ENCODE measurements around the gene ZNF598.

Gene ZNF598

GRCh38 chr16:1990101-1990350 is 19.6 kb downstream of the ZNF598 start:
- no peak for DNase-seq

DNA sequence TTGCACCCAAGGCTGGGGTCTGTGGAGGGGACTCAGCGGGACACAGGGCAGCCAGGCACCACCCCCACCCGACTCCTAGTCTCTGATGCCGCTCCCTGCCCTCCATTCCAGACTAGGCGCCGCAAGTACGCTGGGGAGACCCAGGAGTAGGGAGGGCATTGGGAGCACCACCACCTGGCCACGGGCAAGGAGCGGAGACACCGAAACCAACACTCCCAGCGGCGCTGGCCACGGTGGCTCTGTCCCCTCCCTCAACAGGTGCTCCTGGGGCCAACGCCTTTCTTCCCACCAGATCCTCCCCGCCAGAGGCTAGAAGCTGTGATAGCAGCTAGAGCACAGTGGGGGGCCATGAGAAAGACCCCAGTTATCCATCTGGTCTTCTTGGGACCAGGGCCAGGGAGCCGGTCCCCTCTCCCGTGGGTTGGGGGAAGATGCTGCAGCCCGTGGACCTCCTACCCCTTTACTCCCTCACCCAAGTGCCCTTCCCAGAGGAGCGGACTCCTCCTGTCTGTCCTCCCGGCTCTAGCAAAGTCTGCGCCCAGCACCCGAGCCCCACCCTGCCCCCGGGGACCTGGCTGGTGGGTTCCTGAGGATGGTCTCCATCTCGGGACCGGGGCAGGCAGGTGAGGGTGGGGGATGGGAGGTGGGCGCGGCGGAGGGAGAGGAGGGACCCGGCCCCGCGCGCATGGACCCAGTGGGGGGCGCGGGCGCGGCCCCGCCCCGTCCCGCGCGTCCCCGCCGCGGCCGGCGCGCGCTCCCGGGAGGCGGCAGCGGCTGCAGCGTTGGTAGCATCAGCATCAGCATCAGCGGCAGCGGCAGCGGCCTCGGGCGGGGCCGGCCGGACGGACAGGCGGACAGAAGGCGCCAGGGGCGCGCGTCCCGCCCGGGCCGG is 20.2 kb downstream of the ZNF598 start, which contains the start of gene SYNGR3:
Gene SYNGR3 (plus strand): TSS at position 762 of the 892 bp plus-strand sequence. CDS start 133 bp downstream, outside the sequence.
- no peak for DNase-seq

DNA sequence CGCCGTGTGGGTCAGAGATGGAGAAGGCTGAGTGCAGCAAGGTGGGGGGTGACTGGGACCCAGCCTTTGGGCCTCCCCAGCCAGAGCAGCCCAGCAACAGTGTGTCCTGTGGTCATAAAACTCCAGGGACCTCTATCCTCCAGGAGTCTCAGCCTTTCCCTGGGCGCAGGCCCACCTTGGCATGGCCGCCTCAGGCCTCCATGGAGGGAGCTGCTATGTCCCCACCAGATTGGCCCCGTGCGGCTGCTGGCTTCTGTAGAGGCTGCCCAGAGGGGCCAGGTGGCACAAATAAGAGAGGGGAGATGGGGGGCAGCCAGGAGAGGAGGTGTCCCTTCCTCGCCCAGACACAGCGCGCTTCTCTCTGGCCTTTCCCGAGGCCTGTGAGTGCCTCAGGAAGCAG is 22.4 kb downstream of the ZNF598 start:
- DNase-seq: no peak

GRCh38 chr16:1985466-1986150 is 24.0 kb downstream of the ZNF598 start:
- no peak for DNase-seq

DNA sequence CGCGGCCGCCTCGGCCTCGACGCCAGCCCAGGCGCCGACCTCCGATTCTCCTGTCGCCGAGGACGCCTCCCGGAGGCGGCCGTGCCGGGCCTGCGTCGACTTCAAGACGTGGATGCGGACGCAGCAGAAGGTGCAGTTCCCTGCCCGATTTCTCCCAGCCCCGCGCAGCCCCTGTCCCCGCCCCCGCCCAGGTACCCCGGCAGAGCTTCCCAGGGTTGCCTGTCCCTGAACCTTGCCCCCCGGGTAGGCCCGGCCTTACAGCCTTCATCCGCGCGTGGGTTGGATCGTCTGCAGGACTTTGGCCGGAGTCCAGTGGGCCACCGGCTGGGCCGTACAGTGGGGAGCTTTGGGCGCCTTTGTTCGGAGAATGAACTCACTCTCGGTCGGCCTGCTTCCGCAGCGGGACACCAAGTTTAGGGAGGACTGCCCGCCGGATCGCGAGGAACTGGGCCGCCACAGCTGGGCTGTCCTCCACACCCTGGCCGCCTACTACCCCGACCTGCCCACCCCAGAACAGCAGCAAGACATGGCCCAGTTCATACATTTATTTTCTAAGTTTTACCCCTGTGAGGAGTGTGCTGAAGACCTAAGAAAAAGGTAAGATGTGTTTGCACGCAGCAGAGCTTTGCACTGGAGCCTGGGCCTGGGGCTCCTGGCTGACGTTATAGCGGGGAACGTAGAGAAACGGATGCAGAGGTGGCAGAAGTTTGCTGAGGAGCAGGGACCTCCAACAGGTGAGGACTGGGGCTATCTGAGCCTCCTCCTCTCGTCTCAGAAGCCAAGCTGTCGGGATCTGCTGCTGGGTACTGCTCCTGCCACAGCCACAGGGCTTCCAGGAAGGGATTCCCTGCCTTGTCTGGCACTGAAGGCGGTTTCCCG is 25.0 kb downstream of the ZNF598 start:
- no peak for DNase-seq

DNA sequence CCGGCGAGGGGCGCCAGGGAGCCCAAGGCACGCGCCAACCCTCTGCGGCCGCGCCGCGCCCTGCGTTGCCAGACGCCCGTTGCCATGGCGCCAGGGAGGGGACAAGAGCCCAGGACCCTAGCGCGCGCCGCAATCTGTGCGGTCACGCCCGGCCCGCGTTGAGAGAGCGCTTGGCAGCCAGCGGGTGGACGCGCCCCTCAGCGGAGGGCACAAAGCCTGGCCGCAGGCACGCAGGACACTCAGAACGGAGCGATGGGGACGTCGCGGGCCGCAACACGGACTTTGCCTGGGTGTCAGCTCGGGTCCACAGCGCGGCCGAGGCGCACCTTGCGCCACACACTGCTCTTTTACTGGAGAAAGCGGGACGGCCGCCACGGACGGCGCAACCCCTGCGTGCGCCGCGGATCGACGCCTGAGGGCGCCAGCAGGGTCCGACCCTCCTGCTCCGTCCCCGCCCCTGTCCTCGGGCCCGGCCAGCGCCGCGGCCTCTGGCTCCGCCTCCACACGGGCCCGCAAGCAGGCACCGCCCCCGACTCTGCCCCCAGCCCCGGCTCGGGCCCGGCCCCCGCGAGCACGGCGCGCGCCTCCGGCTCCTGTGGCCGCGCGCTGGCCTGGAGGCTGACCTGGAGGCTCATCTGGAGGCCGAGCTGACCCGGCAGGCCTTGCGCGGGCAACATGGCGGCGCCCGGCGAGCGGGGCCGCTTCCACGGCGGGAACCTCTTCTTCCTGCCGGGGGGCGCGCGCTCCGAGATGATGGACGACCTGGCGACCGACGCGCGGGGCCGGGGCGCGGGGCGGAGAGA is 25.9 kb downstream of the ZNF598 start, which contains the start of gene GFER:
Gene GFER (plus strand): TSS at position 650 of the 803 bp plus-strand sequence. CDS start 26 bp downstream, at position 676.
- DNase-seq: peak; percentile 58

GRCh38 chr16:1982991-1983543 is 26.6 kb downstream of the ZNF598 start:
- DNase-seq: no peak

- no peak for DNase-seq
Measured at GRCh38 chr16:1982013-1982433, 27.6 kb downstream of the ZNF598 start.

DNA sequence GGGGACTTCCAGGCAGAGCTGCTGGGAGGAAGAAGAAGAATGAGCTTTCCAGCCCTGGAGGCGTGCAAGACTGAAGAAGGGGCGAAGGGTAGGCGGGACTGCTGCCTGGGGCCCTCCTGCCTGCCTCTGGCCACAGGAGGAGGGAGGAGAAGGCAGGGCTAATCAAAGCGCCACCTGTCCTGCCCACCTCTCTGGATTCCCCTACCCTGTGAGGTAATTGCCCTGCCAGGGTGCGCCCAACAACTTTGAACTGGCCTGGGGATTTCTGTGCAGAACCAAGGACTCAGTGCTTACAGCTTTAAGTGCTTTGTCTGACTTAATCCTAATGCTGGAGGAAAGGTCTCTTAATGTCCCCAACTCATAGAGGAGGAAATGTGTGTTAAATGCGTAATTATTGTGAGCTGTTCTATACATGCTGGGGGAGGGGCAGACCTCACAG is 28.2 kb downstream of the ZNF598 start, which contains the start of gene NOXO1:
Gene NOXO1 (minus strand): TSS at position 72 of the 439 bp plus-strand sequence. CDS start 290 bp downstream, outside the sequence.
- no peak for DNase-seq

DNA sequence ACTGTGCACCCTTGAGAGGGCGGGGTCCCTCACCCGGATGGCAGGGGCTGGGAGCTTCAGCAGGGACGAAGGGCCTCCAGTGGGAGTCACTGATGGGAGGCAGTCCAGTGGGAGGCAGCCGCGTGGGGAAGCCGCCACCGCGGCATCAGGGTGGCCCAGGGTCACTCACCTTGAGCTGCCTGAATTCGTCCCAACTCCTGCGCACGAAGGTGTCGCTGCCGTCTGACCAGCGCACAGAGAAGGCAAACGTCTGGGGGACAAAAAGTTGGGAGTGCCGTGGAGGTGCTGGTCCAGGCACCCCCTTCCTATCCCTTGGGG is 28.9 kb downstream of the ZNF598 start:
- DNase-seq: no peak

DNA sequence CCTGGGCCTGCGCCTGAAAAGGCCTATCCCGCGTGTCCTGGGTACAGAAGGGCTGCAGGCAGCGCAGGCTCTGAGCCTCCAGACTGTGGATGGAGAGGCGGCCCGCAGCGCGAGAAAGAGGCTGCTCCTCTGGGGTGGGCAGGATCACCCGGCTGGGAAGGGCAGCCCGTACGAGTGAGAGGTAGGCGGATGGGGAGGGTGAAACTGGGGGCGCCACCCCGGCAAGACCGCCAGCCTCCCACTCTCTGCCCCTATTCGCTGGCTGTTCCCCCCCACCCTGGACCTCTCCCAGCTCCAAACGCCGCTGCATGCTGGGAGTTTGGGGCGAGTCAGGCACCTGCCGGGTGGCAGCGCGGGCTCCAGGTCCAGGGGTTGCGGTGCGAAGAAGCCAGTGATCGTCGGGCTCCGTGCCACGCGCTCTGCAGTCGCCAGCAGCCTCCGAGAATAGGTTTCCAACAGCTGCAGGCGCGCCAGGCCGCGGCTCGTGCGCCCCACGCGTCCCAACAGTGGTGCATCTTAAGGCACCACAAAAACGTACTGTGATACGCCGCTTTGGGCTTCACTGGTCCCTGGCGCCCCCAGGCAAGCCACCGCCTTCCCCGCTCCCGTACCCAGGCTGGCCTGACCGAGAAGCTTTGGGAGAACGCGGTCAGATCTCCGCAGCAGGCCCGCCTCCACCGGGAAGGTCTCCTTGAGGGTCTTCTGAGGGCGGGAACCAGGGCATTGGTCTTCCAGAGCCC is 29.4 kb downstream of the ZNF598 start:
- DNase-seq: no peak

- DNase-seq: no peak
Measured at GRCh38 chr16:1979271-1980029, 30.2 kb downstream of the ZNF598 start.

GRCh38 chr16:1978476-1979120 is 31.0 kb downstream of the ZNF598 start:
- no peak for DNase-seq

DNA sequence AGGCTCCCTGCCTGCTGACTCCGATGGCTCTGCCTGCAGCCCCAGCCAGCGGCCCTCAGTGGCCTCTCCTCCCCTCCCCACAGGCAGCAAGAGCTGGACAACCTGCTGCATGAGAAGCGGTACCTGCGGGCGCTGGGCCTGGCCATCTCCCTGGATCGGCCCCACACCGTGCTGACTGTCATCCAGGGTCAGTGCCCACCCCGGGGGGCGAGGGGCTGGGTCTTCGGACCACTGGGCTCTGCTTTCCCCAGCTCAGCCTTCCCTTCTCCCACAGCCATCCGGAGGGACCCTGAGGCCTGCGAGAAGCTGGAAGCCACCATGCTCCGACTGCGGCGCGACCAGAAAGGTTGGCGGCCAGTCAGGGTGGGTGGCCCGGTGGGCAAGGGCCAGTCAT is 31.7 kb downstream of the ZNF598 start:
- no peak for DNase-seq

- no peak for DNase-seq
Measured at GRCh38 chr16:1976951-1977874, 32.4 kb downstream of the ZNF598 start.

- no peak for DNase-seq
Measured at GRCh38 chr16:1976216-1976520, 33.5 kb downstream of the ZNF598 start.

DNA sequence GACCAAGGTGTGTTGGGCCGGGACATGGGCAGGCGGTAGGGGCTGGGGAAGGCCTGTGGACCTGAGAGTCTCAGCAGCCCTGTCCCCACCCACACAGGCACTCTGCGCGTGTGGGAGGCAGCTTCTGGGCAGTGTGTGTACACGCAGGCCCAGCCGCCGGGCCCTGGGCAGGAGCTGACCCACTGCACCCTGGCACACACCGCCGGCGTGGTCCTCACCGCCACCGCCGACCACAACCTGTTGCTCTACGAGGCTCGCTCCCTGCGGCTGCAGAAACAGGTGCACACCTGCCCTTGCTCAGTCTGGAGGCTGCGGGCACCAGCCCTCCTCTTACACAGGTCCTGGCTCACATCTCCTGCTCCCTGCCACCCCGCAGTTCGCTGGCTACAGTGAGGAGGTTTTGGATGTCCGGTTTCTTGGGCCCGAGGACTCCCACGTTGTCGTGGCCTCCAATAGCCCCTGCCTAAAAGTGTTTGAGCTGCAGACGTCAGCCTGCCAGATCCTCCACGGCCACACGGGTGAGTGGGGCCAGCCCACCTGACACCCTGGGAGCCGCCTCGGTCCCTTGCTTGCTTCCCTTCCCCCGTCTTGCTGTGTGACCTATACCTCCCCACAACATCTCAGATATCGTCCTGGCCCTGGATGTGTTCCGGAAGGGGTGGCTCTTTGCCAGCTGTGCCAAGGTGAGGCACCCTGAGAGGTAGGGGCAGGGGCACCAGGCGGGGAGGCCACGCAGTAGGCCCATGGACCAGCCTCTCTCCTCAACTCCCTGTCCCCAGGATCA is 34.0 kb downstream of the ZNF598 start:
- no peak for DNase-seq

All from activated effector memory CD4-positive, alpha-beta T cell treated with Interleukin-2 at 50 U/mL for 16 hours (primary cell).